ENCODE data around the gene GRK5.

- TF ChIP-seq POLR2AphosphoS5 (IDR thresholded peaks at IDR 0.05; ENCODE audit: low read depth, low read length) = no peak
- no peak for TF ChIP-seq POLR2A (IDR thresholded peaks at IDR 0.05; ENCODE audit: low read depth, low read length)
Observed at GRCh38 chr10:119367841-119368549, 160.6 kb downstream of the GRK5 start.

Data from GM12892 (cell line).